NCI-H1417 treated with DMSO at 0.1 percent for 48 hours (cell line): Measurements from ENCODE around the gene PRSS22.

Experiments
- DNase-seq: peaks from one replicate; lab custom pipeline; 2025; lab: John Stamatoyannopoulos, UW

Gene PRSS22

GRCh38 chr16:2829501-2830354 is 28.2 kb downstream of the PRSS22 start, which contains the start of gene ZG16B:
Gene ZG16B, plus strand, starts transcription at chr16:2830303. Its CDS starts 139 bp downstream, at chr16:2830442.
- DNase-seq: no peak

GRCh38 chr16:2828876-2829430 is 29.0 kb downstream of the PRSS22 start:
- no peak for DNase-seq

- no peak for DNase-seq
Observed at GRCh38 chr16:2828521-2828840, 29.5 kb downstream of the PRSS22 start.

GRCh38 chr16:2827831-2828520 is 30.0 kb downstream of the PRSS22 start:
- no peak for DNase-seq

- no peak for DNase-seq
Observed at GRCh38 chr16:2827374-2827791, 30.6 kb downstream of the PRSS22 start.

GRCh38 chr16:2826591-2827373 is 31.2 kb downstream of the PRSS22 start:
- no peak for DNase-seq

- DNase-seq: no peak
Observed at GRCh38 chr16:2825906-2826305, 32.1 kb downstream of the PRSS22 start.

- DNase-seq: no peak
Observed at GRCh38 chr16:2825049-2825742, 32.8 kb downstream of the PRSS22 start.

- DNase-seq: no peak
Observed at GRCh38 chr16:2824626-2825025, 33.3 kb downstream of the PRSS22 start.

GRCh38 chr16:2822496-2822895 is 35.5 kb downstream of the PRSS22 start:
- no peak for DNase-seq

GRCh38 chr16:2822158-2822495 is 35.8 kb downstream of the PRSS22 start:
- no peak for DNase-seq

GRCh38 chr16:2821487-2822157 is 36.3 kb downstream of the PRSS22 start:
- DNase-seq: no peak

GRCh38 chr16:2820836-2821486 is 37.0 kb downstream of the PRSS22 start:
- DNase-seq: no peak

- no peak for DNase-seq
Observed at GRCh38 chr16:2819939-2820835, 37.8 kb downstream of the PRSS22 start.

GRCh38 chr16:2819179-2819938 is 38.6 kb downstream of the PRSS22 start:
- no peak for DNase-seq

- DNase-seq: no peak
Observed at GRCh38 chr16:2818272-2818876, 39.6 kb downstream of the PRSS22 start.

- no peak for DNase-seq
Observed at GRCh38 chr16:2817340-2818271, 40.4 kb downstream of the PRSS22 start.
